ENCODE data around the gene FUCA1.
"Not testable (repeated sequence)": the region's sequence is repeated elsewhere in the genome, so short reads cannot be mapped to it uniquely, and the experiment has no call there.

The FUCA1 gene

GRCh38 chr1:23836037-23836436 is 32.1 kb downstream of the FUCA1 start:
- DNase-seq: no peak

GRCh38 chr1:23834156-23834555 is 33.9 kb downstream of the FUCA1 start:
- DNase-seq: not testable (repeated sequence)

- DNase-seq: no peak
Measured at GRCh38 chr1:23827717-23828116, 40.4 kb downstream of the FUCA1 start.

DNA sequence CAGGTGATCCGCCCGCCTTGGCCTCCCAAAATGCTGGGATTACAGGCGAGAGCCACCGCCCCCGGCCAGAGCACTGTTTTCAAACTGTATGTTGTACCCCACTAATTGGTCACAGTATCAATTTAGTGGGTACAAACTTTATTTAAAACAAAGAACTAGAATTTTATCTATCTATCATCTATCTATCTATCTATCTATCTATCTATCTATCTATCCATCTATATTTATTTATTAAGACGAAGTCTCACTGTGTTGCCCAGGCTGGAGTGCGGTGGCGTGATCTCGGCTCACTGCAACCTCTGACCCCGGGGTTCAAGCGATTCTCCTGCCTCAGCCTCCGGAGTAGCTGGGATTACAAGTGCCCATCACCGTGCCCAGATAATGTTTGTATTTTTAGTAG is 41.5 kb downstream of the FUCA1 start:
- DNase-seq: not testable (repeated sequence)

GRCh38 chr1:23825762-23826522 is 42.1 kb downstream of the FUCA1 start:
- DNase-seq: no peak

DNA sequence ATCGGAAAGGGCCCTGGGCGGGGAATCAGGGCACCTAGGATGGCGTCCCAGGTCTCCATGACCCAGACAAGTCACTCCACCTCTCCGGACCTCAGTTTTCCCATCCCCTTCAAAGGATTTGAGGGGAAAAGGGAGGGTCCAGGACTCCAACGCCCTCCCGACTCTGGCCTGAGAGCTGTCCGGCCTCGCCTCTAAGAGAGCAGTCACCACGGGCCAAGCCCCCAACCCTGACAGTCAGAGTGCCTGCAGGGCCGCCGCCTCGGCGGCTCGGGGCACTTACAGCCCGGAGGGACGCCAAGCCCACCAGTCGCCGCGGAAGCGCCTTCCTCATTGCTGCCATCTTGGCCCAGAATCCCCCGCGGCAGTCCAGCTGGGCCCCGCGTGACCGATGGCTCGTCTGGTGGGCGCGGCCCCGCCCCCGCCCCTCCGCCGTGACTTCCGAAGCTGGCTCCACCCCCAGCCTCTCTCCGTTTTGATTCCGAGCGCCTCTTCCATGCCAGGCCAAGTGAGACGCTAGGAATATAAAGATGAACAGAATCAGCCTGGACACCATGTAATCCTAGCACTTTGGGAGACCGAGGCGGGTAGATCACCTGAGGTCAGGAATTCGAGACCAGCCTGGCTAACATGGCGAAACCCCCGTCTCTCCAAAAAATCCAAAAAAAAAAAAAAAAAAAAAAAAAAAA is 42.9 kb downstream of the FUCA1 start, which contains the start of gene HMGCL:
HMGCL (minus strand) TSS at position 354 of the 686 bp plus-strand sequence; CDS start at position 340, 14 bp downstream.
- peak; percentile 84 to 87 for DNase-seq

- no peak for DNase-seq
Measured at GRCh38 chr1:23824711-23825075, 43.4 kb downstream of the FUCA1 start.

- DNase-seq: no peak
Measured at GRCh38 chr1:23823767-23824166, 44.3 kb downstream of the FUCA1 start.

GRCh38 chr1:23817633-23818032 is 50.5 kb downstream of the FUCA1 start:
- no peak for DNase-seq

- DNase-seq: no peak
Measured at GRCh38 chr1:23816906-23817305, 51.2 kb downstream of the FUCA1 start.

- no peak for DNase-seq
Measured at GRCh38 chr1:23816361-23816760, 51.7 kb downstream of the FUCA1 start.

GRCh38 chr1:23814016-23814415 is 54.1 kb downstream of the FUCA1 start:
- DNase-seq: no peak

DNA sequence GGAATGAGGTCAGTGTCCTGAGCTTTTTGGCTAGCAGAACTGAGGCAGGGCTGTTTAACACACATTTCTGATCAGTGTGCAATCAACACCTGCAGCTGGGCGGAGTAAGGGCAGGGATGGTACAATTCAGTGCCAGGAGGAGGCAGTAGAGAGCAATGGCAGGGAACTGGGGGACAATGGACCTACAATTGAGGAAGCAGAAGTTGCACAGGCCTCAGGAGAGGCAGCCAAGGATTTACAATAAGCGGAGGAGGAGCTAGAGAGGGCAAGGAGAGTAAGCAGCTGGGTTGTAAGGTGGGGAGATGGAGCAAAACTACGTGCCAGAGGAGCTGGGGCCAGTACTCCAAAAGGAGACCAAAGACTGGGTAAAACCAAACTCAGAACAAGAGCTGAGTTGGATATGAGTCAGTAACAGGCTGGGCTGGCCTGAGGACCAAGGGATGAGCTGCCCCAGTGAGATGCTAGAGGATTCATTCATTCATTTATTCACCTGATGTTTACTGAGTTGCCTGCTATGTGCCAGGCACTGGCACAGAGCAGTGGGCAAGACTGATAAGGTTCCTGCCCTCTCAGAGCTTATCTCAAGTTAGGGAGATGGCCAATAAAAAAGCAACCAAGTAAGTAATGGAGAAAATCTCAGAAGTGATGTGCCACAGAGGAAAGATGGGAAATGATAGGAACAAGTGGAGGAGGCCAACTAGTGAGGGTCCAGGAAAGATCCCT is 57.1 kb downstream of the FUCA1 start:
- peak; percentile 38 to 41 for DNase-seq

DNA sequence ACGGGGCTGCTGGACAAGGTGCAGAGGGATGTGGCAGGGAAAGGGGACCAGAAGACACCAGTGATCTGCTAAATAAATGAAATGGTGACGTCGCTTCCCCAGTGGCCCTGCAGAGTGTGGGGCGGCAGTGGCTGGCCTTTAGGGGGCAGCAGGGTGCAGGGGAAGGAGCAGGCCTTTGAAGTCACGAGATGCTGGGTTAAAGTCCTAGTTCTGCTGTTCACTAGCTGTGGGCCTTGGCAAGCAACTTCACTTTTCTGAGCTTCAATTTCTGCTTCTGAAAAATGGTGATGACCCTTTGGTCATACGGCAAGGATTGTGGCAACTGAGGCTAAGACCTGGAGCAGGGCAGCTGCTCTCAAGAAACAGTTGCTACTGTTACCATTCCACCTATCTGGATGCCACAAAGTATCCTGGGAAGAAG is 58.3 kb downstream of the FUCA1 start:
- peak; percentile 73 to 74 for DNase-seq

GRCh38 chr1:23807453-23807852 is 60.6 kb downstream of the FUCA1 start:
- no peak for DNase-seq

- DNase-seq: no peak
Measured at GRCh38 chr1:23806280-23806679, 61.8 kb downstream of the FUCA1 start.

DNA sequence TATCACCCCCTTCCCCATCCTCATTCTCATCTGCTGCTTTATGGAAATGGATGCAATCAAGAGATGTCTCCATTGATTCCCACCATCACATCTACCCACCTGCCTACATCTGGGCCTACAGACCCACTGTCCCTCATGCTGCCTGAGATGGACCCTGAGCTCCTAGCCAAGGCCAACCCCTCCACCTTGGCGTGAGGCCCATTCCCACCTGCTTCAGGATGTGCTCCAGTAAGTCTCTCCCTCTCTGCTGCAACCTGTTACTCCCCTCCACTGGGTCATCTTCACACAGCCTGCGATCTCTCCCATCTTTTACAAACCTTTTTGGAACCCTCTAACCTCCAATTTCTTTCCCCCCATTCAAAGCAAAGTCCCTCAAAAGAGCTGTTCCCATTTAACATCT is 63.1 kb downstream of the FUCA1 start:
- no peak for DNase-seq

DNA sequence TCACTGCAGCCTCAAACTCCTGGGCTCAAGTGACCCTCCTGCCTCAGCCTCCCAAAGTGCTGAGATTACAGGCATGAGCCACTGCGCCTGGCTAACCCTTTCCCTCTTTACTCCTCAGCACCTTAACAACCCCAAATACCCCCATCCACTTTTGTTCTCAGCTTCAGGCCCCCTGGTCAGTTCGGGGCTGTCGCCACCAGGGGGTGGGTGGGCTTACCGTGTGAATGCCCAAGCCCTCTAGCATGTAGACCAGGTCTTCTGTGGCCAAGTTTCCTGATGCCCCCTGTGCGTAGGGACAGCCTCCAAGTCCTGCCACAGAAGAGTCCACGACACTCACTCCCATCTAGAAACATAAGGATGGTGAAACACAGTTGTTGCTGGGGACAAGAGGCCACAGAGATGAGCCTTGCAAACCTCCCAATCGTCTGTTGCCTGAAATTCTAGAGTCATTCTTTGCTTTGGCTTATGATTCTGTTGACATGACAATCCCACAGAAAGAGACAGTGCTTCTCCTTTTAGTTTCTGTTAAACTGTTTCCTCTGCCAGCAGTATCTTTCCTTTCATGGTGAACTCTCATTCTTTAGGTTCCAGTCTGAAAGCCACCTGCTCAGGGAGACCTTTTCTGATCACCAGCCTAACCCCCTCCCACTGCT is 63.8 kb downstream of the FUCA1 start:
- DNase-seq: no peak

GRCh38 chr1:23803674-23804073 is 64.4 kb downstream of the FUCA1 start:
- no peak for DNase-seq

DNA sequence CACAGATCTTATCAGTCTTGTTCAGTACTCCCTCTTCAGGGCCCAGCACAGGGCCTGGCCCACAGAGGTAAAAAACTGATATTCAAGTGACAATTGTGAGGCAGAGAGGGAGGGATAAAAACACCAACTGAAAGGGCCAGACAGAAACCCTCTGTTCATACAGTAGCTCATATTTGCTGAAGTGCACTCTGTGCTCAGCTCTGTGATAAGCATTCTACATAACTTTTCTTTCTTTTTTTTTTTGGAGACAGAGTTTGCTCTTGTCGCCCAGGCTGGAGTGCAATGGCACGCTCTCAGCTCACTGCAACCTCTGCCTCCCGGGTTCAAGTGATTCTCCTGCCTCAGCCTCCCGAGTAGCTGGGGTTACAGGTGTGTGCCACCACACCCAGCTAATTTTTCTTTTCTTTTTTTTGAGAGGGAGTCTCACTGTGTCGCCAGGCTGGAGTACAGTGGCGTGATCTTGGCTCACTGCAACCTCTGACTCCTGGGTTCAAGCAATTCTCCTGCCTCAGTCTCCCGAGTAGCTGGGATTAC is 65.2 kb downstream of the FUCA1 start:
- not testable (repeated sequence) for DNase-seq

- DNase-seq: no peak
Measured at GRCh38 chr1:23801876-23802275, 66.2 kb downstream of the FUCA1 start.

DNA sequence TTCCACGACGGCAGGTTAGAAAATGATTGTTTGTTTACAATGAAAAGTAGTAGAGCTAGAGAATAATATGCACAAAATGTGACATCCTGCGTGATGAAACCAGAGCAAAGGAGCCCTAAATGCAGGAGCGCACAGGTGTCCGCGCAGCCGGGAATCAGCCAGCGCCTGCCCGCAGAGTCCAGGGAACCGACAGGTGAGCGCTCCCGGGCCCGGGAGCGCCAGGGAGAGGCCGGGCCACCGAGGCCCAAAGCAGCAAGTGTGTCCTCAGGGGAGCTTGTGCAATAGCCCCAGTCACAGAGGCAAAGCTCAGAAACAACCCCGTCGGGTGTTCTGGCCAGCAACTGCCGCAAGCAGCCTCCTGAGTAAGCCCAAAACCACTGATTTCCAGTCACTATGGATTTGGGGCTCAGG is 66.7 kb downstream of the FUCA1 start:
- DNase-seq: no peak
